ENCODE data around the gene PLXNA2.

DNA sequence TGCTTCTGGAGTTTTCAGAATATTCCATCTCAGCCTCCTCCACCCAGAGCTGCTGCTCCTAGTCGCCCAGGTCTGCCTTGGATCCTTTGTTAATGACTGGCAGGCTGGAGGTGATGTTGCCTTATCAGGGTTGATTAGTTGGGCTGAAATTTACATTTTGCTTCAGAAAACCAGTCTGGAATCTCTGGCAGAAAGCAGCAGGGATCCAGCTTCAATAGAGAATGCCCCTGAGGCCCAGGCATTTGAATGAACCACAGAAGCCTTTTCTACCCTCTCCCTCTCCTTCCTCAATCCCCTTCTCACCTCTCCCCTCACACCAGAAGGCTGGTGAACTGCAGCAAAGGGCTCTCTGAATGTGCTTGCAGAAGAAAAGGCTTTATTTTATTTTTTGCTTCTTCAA lies 83.2 kb downstream of the PLXNA2 start:
- TF ChIP-seq BHLHE40 (IDR thresholded peaks at IDR 0.05; ENCODE audit: low read depth, low read length) (no peak), RFX5 (IDR thresholded peaks at IDR 0.05) (no peak), RAD21 (conservative IDR thresholded peaks at IDR 0.05 in 1 of 2, IDR thresholded peaks at IDR 0.05 in 1 of 2) (no peak)
- TF ChIP-seq, protein P1, sequence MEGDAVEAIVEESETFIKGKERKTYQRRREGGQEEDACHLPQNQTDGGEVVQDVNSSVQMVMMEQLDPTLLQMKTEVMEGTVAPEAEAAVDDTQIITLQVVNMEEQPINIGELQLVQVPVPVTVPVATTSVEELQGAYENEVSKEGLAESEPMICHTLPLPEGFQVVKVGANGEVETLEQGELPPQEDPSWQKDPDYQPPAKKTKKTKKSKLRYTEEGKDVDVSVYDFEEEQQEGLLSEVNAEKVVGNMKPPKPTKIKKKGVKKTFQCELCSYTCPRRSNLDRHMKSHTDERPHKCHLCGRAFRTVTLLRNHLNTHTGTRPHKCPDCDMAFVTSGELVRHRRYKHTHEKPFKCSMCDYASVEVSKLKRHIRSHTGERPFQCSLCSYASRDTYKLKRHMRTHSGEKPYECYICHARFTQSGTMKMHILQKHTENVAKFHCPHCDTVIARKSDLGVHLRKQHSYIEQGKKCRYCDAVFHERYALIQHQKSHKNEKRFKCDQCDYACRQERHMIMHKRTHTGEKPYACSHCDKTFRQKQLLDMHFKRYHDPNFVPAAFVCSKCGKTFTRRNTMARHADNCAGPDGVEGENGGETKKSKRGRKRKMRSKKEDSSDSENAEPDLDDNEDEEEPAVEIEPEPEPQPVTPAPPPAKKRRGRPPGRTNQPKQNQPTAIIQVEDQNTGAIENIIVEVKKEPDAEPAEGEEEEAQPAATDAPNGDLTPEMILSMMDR (IDR thresholded peaks at IDR 0.05): no peak
